ENCODE measurements around the gene WNT3.

DNA sequence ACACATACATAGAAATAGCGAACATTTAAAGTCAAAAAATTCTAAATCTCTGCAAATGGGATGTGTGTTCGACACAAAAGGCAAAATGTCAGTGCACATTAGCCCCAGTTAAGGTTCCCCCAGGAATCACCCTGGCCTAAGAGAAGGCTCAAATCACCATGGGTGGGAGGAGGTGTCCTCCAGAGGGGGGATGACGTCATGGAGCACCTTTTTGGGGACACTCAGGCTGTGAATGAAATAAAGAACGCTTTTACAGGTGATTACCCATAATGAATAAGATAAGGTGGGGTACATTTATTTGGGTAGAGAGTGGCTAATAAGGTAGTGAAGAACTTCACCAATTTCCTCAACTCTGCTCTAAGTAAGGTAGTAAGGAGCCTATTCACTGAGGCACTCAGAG is 26.4 kb downstream of the WNT3 start:
- no peak for TF ChIP-seq FOSB (CRISPR knock-in tag; IDR thresholded peaks at IDR 0.05)
- TF ChIP-seq RAD21 (conservative IDR thresholded peaks at IDR 0.05 in 1 of 2, IDR thresholded peaks at IDR 0.05 in 1 of 2): no peak
- TF ChIP-seq SMC3 (IDR thresholded peaks at IDR 0.05): no peak
- TF ChIP-seq, protein P1, sequence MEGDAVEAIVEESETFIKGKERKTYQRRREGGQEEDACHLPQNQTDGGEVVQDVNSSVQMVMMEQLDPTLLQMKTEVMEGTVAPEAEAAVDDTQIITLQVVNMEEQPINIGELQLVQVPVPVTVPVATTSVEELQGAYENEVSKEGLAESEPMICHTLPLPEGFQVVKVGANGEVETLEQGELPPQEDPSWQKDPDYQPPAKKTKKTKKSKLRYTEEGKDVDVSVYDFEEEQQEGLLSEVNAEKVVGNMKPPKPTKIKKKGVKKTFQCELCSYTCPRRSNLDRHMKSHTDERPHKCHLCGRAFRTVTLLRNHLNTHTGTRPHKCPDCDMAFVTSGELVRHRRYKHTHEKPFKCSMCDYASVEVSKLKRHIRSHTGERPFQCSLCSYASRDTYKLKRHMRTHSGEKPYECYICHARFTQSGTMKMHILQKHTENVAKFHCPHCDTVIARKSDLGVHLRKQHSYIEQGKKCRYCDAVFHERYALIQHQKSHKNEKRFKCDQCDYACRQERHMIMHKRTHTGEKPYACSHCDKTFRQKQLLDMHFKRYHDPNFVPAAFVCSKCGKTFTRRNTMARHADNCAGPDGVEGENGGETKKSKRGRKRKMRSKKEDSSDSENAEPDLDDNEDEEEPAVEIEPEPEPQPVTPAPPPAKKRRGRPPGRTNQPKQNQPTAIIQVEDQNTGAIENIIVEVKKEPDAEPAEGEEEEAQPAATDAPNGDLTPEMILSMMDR (IDR thresholded peaks at IDR 0.05): no peak
- TF ChIP-seq POLR2A (IDR thresholded peaks at IDR 0.05; ENCODE audit: low read length): no peak

All from A549 (cell line).